ENCODE results near the gene NKPD1.

GRCh38 chr19:45115809-45116615, 44.8 kb downstream of the NKPD1 start:
- TF ChIP-seq EZH2 (IDR thresholded peaks at IDR 0.05; ENCODE audit: insufficient read depth, low read length), result no peak
- no peak for TF ChIP-seq CTCF (IDR thresholded peaks at IDR 0.05; ENCODE audit: insufficient read depth, low read depth, low read length)

All from astrocyte (in vitro differentiated cells and primary cell).